Mucosa of rectum (tissue), 2 donors: ENCODE results near the gene PTPMT1.

Experiments used
- H3K27ac ChIP-seq, 2 donors: one replicate each; pipeline ENCODE4 v1.7.0; 2013; ENCODE audit warnings: inconsistent platforms in 2 of 2, low read depth in 2 of 2, low read length in 2 of 2
- H3K27me3 ChIP-seq, 2 donors: one replicate each; pipeline ENCODE4 v1.7.0; 2013; ENCODE audit warnings: low read length in 2 of 2; ENCODE audit not compliant: control insufficient read depth in 2 of 2, insufficient read depth in 2 of 2
- H3K36me3 ChIP-seq, 2 donors: one replicate each; pipeline ENCODE4 v1.7.0; 2013; ENCODE audit warnings: low read length in 2 of 2; ENCODE audit not compliant: control insufficient read depth in 2 of 2, insufficient read depth in 2 of 2
- H3K4me1 ChIP-seq, 2 donors: one replicate each; pipeline ENCODE4 v1.7.0; 2013; ENCODE audit warnings: low read length in 2 of 2, mild to moderate bottlenecking in 1 of 2; ENCODE audit not compliant: control insufficient read depth in 2 of 2, insufficient read depth in 2 of 2
- H3K4me3 ChIP-seq, 2 donors: one replicate each; pipeline ENCODE4 v1.7.0; 2013; ENCODE audit warnings: low read length in 2 of 2
- H3K9ac ChIP-seq, 2 donors: one replicate each; pipeline ENCODE4 v1.7.0; 2013; ENCODE audit warnings: low read length in 2 of 2, low read depth in 1 of 2, mild to moderate bottlenecking in 1 of 2
- H3K9me3 ChIP-seq, 2 donors: one replicate each; pipeline ENCODE4 v1.7.0; 2013; ENCODE audit warnings: low read length in 2 of 2; ENCODE audit not compliant: control insufficient read depth in 2 of 2
- donor health status: healthy.
- donor health status: Normal muscosa, but diverticular disease.

Gene PTPMT1

GRCh38 chr11:47591764-47592163 lies 26.4 kb downstream of the PTPMT1 start:
- H3K27ac ChIP-seq, result no peak overlapping the region
- no peak overlapping the region for H3K4me3 ChIP-seq
- no peaks in the 10 kb centered on the region for H3K36me3 ChIP-seq
- peaks cover 17 to 30% of the 10 kb centered on the region in 2 donors for H3K27me3 ChIP-seq
- H3K9ac ChIP-seq, result no peak overlapping the region
- H3K4me1 ChIP-seq, result peaks cover 0 to 2% of the 10 kb centered on the region in 2 donors
- no peaks in the 10 kb centered on the region for H3K9me3 ChIP-seq

- H3K9ac ChIP-seq, result no peak overlapping the region
- H3K27me3 ChIP-seq, result peaks cover 17 to 30% of the 10 kb centered on the region in 2 donors
- peaks cover 0 to 2% of the 10 kb centered on the region in 2 donors for H3K4me1 ChIP-seq
- no peak overlapping the region for H3K4me3 ChIP-seq
- H3K36me3 ChIP-seq, result no peaks in the 10 kb centered on the region
- H3K9me3 ChIP-seq, result no peaks in the 10 kb centered on the region
- no peak overlapping the region for H3K27ac ChIP-seq
These were observed 26.9 kb downstream of the PTPMT1 start for GRCh38 chr11:47592251-47592650.

- H3K4me1 ChIP-seq, result peaks cover 0 to 2% of the 10 kb centered on the region in 2 donors
These were observed 27.6 kb downstream of the PTPMT1 start for GRCh38 chr11:47592970-47593369.

DNA sequence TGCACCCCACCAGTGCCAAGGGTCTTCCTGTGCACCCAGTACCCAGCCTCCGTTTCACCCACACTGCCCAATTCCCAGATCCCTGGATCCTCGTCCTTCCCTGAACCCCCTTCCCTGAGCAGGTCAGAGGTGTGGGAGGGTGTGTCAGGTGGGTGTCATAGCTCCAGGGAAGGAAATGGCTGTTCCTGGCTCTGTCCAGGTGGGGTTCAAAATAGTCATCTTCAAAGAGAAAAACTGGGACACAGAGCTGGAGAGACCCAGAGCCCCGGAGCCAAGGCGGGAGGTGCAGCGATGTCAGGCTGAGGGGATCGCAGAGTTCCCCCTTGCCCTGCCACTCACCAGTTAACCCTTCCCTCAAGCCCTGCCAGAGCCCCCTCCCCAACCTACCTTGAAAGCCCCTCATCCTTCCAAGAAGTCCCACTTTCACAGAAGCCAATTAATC lies 28.1 kb downstream of the PTPMT1 start:
- no peak overlapping the region for H3K4me3 ChIP-seq
- H3K27me3 ChIP-seq, result peaks cover 17 to 30% of the 10 kb centered on the region in 2 donors
- no peak overlapping the region for H3K27ac ChIP-seq

More at GRCh38 chr11:47592970-47593369, 27.6 kb downstream of the PTPMT1 start:
- Histone ChIP-seq H3K9ac (no peak overlapping the region), H3K27ac (no peak overlapping the region), H3K9me3 (no peaks in the 10 kb centered on the region), H3K4me3 (no peak overlapping the region), H3K36me3 (no peaks in the 10 kb centered on the region), H3K27me3 (peaks cover 17 to 30% of the 10 kb centered on the region in 2 donors)

DNA sequence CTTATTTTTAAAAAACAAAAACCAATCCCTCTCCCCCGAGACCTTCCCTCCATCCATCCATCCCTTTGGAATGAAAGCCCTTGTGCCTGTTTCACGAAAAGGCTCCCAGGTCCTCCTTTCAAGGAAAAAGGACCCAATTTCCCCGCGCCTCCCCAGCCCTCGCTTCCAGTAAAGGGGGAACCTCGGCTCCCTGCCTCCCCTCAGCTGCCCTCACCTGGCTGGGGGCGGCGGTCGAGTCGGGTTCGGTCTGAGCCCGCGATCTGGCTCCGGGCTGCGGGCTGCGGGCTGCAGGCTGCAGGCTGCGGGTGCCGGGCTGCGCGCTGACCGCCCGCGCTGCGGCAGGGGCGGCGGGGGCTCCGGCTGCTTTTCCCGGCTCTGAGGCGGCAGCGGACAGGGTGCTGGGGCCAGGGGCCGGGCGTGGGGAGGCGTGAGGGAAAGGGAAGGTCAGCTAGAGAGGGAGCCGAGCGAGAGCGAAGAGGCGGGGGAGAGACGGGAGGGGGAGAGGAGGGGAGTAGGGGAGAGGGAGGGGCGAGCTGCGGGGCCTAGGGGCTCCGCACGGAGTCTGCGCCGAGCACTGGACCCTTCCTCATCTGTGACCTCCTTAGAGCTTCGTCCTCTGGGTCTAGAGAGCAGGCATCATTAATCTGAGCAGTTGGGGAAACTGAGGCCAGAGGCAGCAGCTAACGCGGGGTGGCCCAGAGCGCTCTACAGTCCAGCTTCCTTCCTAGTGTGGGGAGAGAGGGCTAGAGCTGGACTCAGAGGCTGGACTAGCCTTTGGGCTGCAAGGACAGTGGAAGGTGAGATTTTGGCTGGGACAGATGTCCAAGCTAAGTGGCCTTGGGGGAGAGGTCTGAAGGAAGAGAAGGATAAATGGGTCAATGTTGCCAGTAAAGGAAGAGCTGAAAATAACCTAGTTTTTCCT lies 28.8 kb downstream of the PTPMT1 start, which contains the start of gene C1QTNF4:
C1QTNF4 (minus strand) TSS at position 478 of the 922 bp plus-strand sequence. CDS start 3,601 bp downstream, outside the sequence.
- Histone ChIP-seq H3K27me3 (peaks cover 17 to 30% of the 10 kb centered on the region in 2 donors), H3K4me3 (no peak within 1 kb of the TSS), H3K4me1 (peaks cover 0 to under 1% of the 10 kb centered on the region in 2 donors), H3K9me3 (no peaks in the 10 kb centered on the region), H3K27ac (no peak within 1 kb of the TSS), H3K36me3 (no peaks in the 10 kb centered on the region), H3K9ac (no peak within 1 kb of the TSS)

More for the DNA sequence above, 28.1 kb downstream of the PTPMT1 start:
- Histone ChIP-seq H3K9ac (no peak overlapping the region), H3K4me1 (peaks cover 0 to 2% of the 10 kb centered on the region in 2 donors), H3K36me3 (no peaks in the 10 kb centered on the region), H3K9me3 (no peaks in the 10 kb centered on the region)

- peaks cover 17 to 30% of the 10 kb centered on the region in 2 donors for H3K27me3 ChIP-seq
- H3K27ac ChIP-seq, result no peak overlapping the region
- no peaks in the 10 kb centered on the region for H3K9me3 ChIP-seq
- no peaks in the 10 kb centered on the region for H3K4me1 ChIP-seq
- no peak overlapping the region for H3K4me3 ChIP-seq
- no peak overlapping the region for H3K9ac ChIP-seq
- H3K36me3 ChIP-seq, result no peaks in the 10 kb centered on the region
These were observed 29.6 kb downstream of the PTPMT1 start for GRCh38 chr11:47595029-47595428.

- H3K9ac ChIP-seq, result no peak overlapping the region
- H3K4me1 ChIP-seq, result no peaks in the 10 kb centered on the region
- no peak overlapping the region for H3K27ac ChIP-seq
- no peak overlapping the region for H3K4me3 ChIP-seq
- H3K9me3 ChIP-seq, result no peaks in the 10 kb centered on the region
- H3K27me3 ChIP-seq, result peaks cover 17 to 30% of the 10 kb centered on the region in 2 donors
- H3K36me3 ChIP-seq, result no peaks in the 10 kb centered on the region
These were observed 30.6 kb downstream of the PTPMT1 start for GRCh38 chr11:47595967-47596366.

DNA sequence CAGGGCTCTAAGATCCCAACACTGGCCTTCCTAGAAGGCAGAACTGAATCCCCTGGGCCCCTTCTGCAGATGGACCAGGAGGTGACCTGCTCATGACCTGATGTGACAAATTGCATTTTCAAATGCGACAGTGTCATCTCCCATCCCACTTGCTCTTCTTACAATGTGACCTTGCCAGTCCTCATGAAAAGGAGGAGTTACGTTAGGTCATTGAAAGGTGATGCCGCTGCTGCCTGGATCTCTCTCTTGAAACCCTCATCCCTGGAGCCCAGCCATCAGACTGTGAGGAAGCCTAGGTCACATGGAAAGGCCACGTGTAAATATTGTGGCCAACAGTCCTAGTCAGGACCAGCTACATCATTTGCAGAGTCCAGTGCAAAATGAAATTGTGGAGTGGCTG lies 34.5 kb downstream of the PTPMT1 start:
- Histone ChIP-seq H3K27ac (no peak overlapping the region), H3K4me3 (no peak overlapping the region), H3K36me3 (no peaks in the 10 kb centered on the region), H3K4me1 (no peaks in the 10 kb centered on the region), H3K9me3 (no peaks in the 10 kb centered on the region), H3K27me3 (peaks cover 0 to 6% of the 10 kb centered on the region in 2 donors), H3K9ac (no peak overlapping the region)

- no peaks in the 10 kb centered on the region for H3K4me1 ChIP-seq
- H3K27ac ChIP-seq, result no peak overlapping the region
- H3K4me3 ChIP-seq, result no peak overlapping the region
- no peak overlapping the region for H3K9ac ChIP-seq
- H3K27me3 ChIP-seq, result no peaks in the 10 kb centered on the region
- H3K36me3 ChIP-seq, result no peaks in the 10 kb centered on the region
- H3K9me3 ChIP-seq, result no peaks in the 10 kb centered on the region
These were observed 37.9 kb downstream of the PTPMT1 start for GRCh38 chr11:47603295-47603694.

DNA sequence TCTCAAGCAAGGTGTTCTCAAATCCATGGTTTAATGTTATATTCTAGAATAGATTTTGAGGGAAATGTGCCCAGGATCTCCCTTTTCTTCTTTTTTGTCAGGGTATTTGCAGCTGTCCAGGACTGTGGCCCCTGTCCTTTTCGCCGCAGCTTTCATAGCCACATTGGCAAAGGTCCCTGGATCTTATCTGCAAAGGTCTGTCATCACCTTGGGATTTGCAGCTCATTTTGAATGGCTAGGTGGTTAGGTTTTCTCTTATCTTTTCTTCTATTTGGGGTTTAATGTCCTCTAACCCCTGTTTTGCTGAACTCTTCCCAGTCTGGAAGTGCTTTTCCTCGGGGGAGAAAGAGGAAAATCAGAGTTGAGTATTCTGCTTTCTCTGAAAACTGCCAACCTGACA lies 40.5 kb downstream of the PTPMT1 start:
- no peak overlapping the region for H3K4me3 ChIP-seq
- no peaks in the 10 kb centered on the region for H3K9me3 ChIP-seq
- H3K9ac ChIP-seq, result no peak overlapping the region
- H3K36me3 ChIP-seq, result peaks cover 0 to 4% of the 10 kb centered on the region in 2 donors
- no peak overlapping the region for H3K27ac ChIP-seq
- H3K4me1 ChIP-seq, result no peaks in the 10 kb centered on the region
- no peaks in the 10 kb centered on the region for H3K27me3 ChIP-seq
